Common myeloid progenitor, CD34-positive (primary cell): Measurements from ENCODE around the gene ULK4.
"Not testable (repeated sequence)": the region's sequence is repeated elsewhere in the genome, so short reads cannot be mapped to it uniquely, and the experiment has no call there.

Experiments used
- CTCF ChIA-PET: fragments of 350-600 bp; sonication (Branson Sonifier 250); formaldehyde crosslinking; loops from one replicate; lab custom pipeline; 2021; ENCODE audit warnings: antibody characterized with exemption; lab: Charles Lee
- POLR2A ChIA-PET: fragments of 350-600 bp; sonication (Branson Sonifier 250); formaldehyde crosslinking; loops from one replicate; lab custom pipeline; 2021; ENCODE audit warnings: antibody characterized with exemption; lab: Charles Lee
- DNase-seq, 3 donors: peaks; one replicate each; pipeline versions ENCODE4 v3.0.0 to v3.0.0-alpha.2; 2013
- H3K27ac ChIP-seq, 2 experiments: 1 replicate in 1 of 2; 2 replicates in 1 of 2; pipeline ENCODE4 v1.7.0; 2013; ENCODE audit warnings: inconsistent platforms in 2 of 2, low read length in 2 of 2, mild to moderate bottlenecking in 2 of 2, low read depth in 1 of 2, moderate library complexity in 1 of 2; ENCODE audit not compliant: severe bottlenecking in 2 of 2, insufficient read depth in 1 of 2, poor library complexity in 1 of 2
- H3K27me3 ChIP-seq, 5 experiments: replicated peaks in 2 of 5; 1 replicate in 3 of 5; 2 replicates in 2 of 5; pipeline versions ENCODE4 v1.6.1 to v1.7.0; 2013; ENCODE audit warnings: low read length in 4 of 5, mild to moderate bottlenecking in 2 of 5, moderate library complexity in 2 of 5, inconsistent platforms in 1 of 5; ENCODE audit not compliant: insufficient read depth in 5 of 5, control insufficient read depth in 4 of 5
- H3K36me3 ChIP-seq, 4 experiments: 1 replicate in 2 of 4; 2 replicates in 2 of 4; pipeline versions ENCODE4 v1.6.1 to v1.7.0; 2013; ENCODE audit warnings: low read length in 3 of 4, control low read depth in 1 of 4, mild to moderate bottlenecking in 1 of 4; ENCODE audit not compliant: control insufficient read depth in 4 of 4, insufficient read depth in 4 of 4
- H3K4me1 ChIP-seq, 4 experiments: 1 replicate in 3 of 4; 2 replicates in 1 of 4; pipeline versions ENCODE4 v1.6.1 to v1.7.1; 2013; ENCODE audit warnings: low read length in 3 of 4, mild to moderate bottlenecking in 3 of 4, control low read depth in 1 of 4, inconsistent platforms in 1 of 4, moderate library complexity in 1 of 4; ENCODE audit not compliant: control insufficient read depth in 4 of 4, insufficient read depth in 4 of 4; ENCODE audit errors: control extremely low read depth in 1 of 4
- H3K4me3 ChIP-seq, 7 experiments: 1 replicate in 4 of 7; 2 replicates in 3 of 7; pipeline versions ENCODE4 v1.5.1 to v1.7.0; 2013; ENCODE audit warnings: mild to moderate bottlenecking in 7 of 7, low read length in 6 of 7, moderate library complexity in 6 of 7, inconsistent platforms in 2 of 7, low read depth in 2 of 7, control low read depth in 1 of 7; ENCODE audit not compliant: insufficient read depth in 4 of 7, control insufficient read depth in 1 of 7; ENCODE audit errors: extremely low read depth in 1 of 7
- H3K9me3 ChIP-seq, 5 experiments: 1 replicate in 4 of 5; 2 replicates in 1 of 5; pipeline versions ENCODE4 v1.6.1 to v1.7.1; 2013; ENCODE audit warnings: low read length in 4 of 5, mild to moderate bottlenecking in 2 of 5, inconsistent platforms in 1 of 5, low read depth in 1 of 5, moderate library complexity in 1 of 5; ENCODE audit not compliant: control insufficient read depth in 4 of 5, insufficient read depth in 2 of 5; ENCODE audit errors: control extremely low read depth in 1 of 5
- WGBS: methylation state at CpG from one replicate; pipeline ENCODE4 v1.1.5; 2013; ENCODE audit not compliant: insufficient coverage; 5-methylcytosine and 5-hydroxymethylcytosine counted together

ULK4 gene

DNA sequence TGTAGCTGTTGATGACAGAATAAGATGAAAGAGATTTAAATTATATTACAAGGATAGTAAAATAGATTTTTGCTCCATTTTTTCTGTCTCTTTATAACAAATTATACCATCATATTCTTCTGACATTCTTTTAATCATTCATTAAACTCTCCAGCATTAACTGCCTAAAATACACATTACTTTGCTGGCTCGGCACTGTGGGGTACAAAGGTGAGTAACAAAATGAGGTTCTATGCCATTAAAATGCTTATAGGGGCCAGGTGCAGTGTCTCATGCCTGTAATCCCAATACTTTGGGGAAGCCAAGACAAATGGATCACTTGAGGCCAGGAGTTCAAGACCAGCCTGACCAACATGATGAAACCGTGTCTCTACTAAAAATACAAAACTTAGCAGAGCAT is 81.5 kb downstream of the ULK4 start:
- POLR2A ChIA-PET: no interaction called here
- no peak for DNase-seq
- H3K9me3 ChIP-seq: no peaks in the 10 kb centered on the region

GRCh38 chr3:41877741-41878140 is 84.2 kb downstream of the ULK4 start:
- CTCF ChIA-PET: interaction anchor here (0.8 to 1.5 kb wide), 2 partner anchors 1297 to 1372 kb away, joined by 3 to 4 read pairs; partner anchors contain the start of gene ZNF620

More for the DNA sequence above, 81.5 kb downstream of the ULK4 start:
- no peaks in the 10 kb centered on the region for H3K4me1 ChIP-seq
- no peak overlapping the region for H3K4me3 ChIP-seq
- no peaks in the 10 kb centered on the region for H3K27me3 ChIP-seq
- WGBS: 100% methylated on average over 1 of the region's 2 CpGs
- peaks cover 0 to 5% (median 2%) of the 10 kb centered on the region in 4 experiments for H3K36me3 ChIP-seq
- no peak overlapping the region for H3K27ac ChIP-seq
- CTCF ChIA-PET: interaction anchor here (0.7 to 7.7 kb wide), 3 partner anchors 1299 to 1546 kb away, joined by 3 to 127 read pairs (median 3); no protein-coding TSS in a partner anchor

GRCh38 chr3:41874022-41874421 is 87.9 kb downstream of the ULK4 start:
- Histone ChIP-seq H3K27ac (no peak overlapping the region), H3K4me3 (no peak overlapping the region), H3K9me3 (peaks cover 0 to 6% (median under 1%) of the 10 kb centered on the region in 5 experiments), H3K36me3 (peaks cover 0 to 6% (median 4%) of the 10 kb centered on the region in 4 experiments), H3K4me1 (no peaks in the 10 kb centered on the region), H3K27me3 (no peaks in the 10 kb centered on the region)
- CTCF ChIA-PET: interaction anchor here (1.5 to 2.6 kb wide), 2 partner anchors 9 to 1290 kb away, joined by 4 to 9 read pairs; no protein-coding TSS in a partner anchor
- POLR2A ChIA-PET: no interaction called here
- no peak for DNase-seq
- 70% methylated on average over 2 of the region's 4 CpGs for WGBS

More at GRCh38 chr3:41877741-41878140, 84.2 kb downstream of the ULK4 start:
- POLR2A ChIA-PET, H3K36me3 ChIP-seq, DNase-seq, H3K4me3 ChIP-seq, H3K27me3 ChIP-seq, H3K4me1 ChIP-seq, H3K27ac ChIP-seq, H3K9me3 ChIP-seq: not testable (repeated sequence)
- WGBS: no CpG with 5 or more reads among the region's 9 CpGs

DNA sequence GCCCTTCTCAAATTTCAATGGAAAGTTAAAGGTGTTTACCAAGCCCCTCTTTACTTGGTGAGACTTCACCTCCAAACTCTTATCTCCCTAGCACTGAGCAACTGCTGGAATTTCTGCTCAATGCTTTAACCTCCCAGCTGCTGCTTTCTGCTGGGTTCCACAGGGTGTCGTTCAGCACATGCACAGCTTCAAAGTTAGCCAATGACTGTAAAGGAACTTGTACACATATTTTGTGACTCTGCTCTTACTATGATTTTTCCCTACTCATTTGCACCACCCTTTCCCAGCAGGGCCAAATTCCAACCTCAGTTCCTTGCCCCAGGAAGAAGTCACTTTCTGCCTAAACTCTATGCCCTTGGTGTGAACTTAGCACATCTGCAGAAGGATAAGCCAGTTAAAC is 89.7 kb downstream of the ULK4 start:
- Histone ChIP-seq H3K4me3 (no peak overlapping the region), H3K9me3 (peaks cover 0 to 15% (median 2%) of the 10 kb centered on the region in 5 experiments), H3K36me3 (peaks cover 0 to 6% (median 4%) of the 10 kb centered on the region in 4 experiments), H3K4me1 (no peaks in the 10 kb centered on the region), H3K27ac (no peak overlapping the region), H3K27me3 (no peaks in the 10 kb centered on the region)
- DNase-seq: no peak
- ChIA-PET POLR2A (no interaction called here), CTCF (interaction anchor here (0.6 to 2.6 kb wide), 4 partner anchors 11 to 1291 kb away, joined by 3 to 9 read pairs (median 4); no protein-coding TSS in a partner anchor)
- 100% methylated on average over 1 of the region's 1 CpG for WGBS

DNA sequence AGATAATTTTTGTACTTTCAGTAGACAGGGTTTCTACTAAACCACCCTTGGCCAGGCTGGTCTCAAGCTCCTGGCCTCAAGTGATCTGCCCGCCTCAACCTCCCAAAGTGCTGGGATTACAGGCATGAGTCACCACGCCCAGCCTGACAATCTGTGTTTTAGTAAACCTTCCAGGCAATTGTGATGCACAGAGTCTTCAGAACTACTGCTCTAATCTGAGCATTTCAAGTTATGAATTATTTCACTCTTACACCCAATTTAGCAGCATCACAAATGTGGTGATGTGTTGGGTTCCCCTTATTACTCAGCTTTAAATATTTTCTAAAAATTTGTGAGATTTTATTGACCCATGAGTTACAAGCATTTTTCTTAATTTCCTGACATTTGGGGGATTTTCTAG is 94.4 kb downstream of the ULK4 start:
- WGBS: 100% methylated on average over 2 of the region's 2 CpGs
- Histone ChIP-seq H3K9me3 (peaks cover 0 to 15% (median 2%) of the 10 kb centered on the region in 5 experiments), H3K4me3 (no peak overlapping the region), H3K27ac (no peak overlapping the region), H3K27me3 (no peaks in the 10 kb centered on the region), H3K36me3 (peaks cover 0 to 7% (median 5%) of the 10 kb centered on the region in 4 experiments), H3K4me1 (no peaks in the 10 kb centered on the region)
- ChIA-PET CTCF (no interaction called here), POLR2A (no interaction called here)
- DNase-seq: no peak

DNA sequence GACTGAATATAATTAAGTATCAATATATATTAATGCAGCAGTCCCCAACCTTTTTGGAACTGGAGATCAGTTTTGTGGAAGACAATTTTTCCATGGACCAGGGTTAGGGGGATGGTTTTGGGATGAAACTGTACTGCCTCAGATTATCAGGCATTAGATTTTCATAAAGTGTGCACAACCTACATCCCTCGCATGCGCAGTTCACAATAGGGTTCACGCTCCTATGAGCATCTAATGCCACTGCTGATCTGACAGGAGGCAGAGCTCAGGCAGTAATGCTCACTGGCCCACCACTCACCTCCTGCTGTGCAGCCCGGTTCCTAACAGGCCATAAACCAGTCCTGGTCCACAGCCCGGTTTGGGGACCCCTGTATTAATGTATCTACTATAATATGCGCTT is 95.6 kb downstream of the ULK4 start:
- Histone ChIP-seq H3K27ac (no peak overlapping the region), H3K4me3 (no peak overlapping the region), H3K4me1 (no peaks in the 10 kb centered on the region), H3K27me3 (no peaks in the 10 kb centered on the region), H3K9me3 (peaks cover 0 to 15% (median 2%) of the 10 kb centered on the region in 5 experiments), H3K36me3 (peaks cover 0 to 6% (median 3%) of the 10 kb centered on the region in 4 experiments)
- no peak for DNase-seq
- ChIA-PET CTCF (no interaction called here), POLR2A (no interaction called here)
- 98% methylated on average over 4 of the region's 6 CpGs for WGBS

- Histone ChIP-seq H3K4me1 (no peaks in the 10 kb centered on the region), H3K27ac (no peak overlapping the region), H3K36me3 (peaks cover 0 to 14% (median 0%) of the 10 kb centered on the region in 4 experiments), H3K9me3 (peaks cover 0 to 6% (median 2%) of the 10 kb centered on the region in 5 experiments), H3K27me3 (no peaks in the 10 kb centered on the region), H3K4me3 (no peak overlapping the region)
- no peak for DNase-seq
- POLR2A ChIA-PET: no interaction called here
- CTCF ChIA-PET: no interaction called here
- WGBS: 100% methylated on average over 1 of the region's 1 CpG
Measured at GRCh38 chr3:41863024-41863423, 98.9 kb downstream of the ULK4 start.
